Limb (tissue), 2 donors: Measurements from ENCODE around the gene NKTR.

Source experiments
- DNase-seq, 2 donors: peaks; one replicate each; pipeline ENCODE4 v3.0.0-alpha.2; 2016; ENCODE audit errors: extremely low spot score in 2 of 2

Gene NKTR

GRCh38 chr3:42681361-42682038 lies 81.0 kb downstream of the NKTR start:
- no peak for DNase-seq

- peak in 1 of 2 donors; percentile 9 for DNase-seq
Observed at GRCh38 chr3:42682301-42683070, 82.0 kb downstream of the NKTR start.

GRCh38 chr3:42683875-42684598 lies 83.6 kb downstream of the NKTR start:
- DNase-seq: peak in 1 of 2 donors; percentile 51

GRCh38 chr3:42684632-42685362 lies 84.3 kb downstream of the NKTR start:
- no peak for DNase-seq

- DNase-seq: no peak
Observed at GRCh38 chr3:42685363-42685881, 84.9 kb downstream of the NKTR start, which contains the start of gene KLHL40. Gene KLHL40, plus strand, starts transcription at chr3:42685537. Its CDS starts 82 bp downstream, at chr3:42685619.

- no peak for DNase-seq
Observed at GRCh38 chr3:42685891-42686820, 85.7 kb downstream of the NKTR start.

GRCh38 chr3:42686832-42687650 lies 86.6 kb downstream of the NKTR start:
- DNase-seq: no peak

GRCh38 chr3:42688016-42688415 lies 87.5 kb downstream of the NKTR start:
- DNase-seq: no peak

GRCh38 chr3:42688487-42689420 lies 88.3 kb downstream of the NKTR start:
- no peak for DNase-seq

GRCh38 chr3:42689421-42690014 lies 89.0 kb downstream of the NKTR start:
- no peak for DNase-seq

- DNase-seq: no peak
Observed at GRCh38 chr3:42690191-42690590, 89.7 kb downstream of the NKTR start.

GRCh38 chr3:42690766-42691680 lies 90.5 kb downstream of the NKTR start:
- no peak for DNase-seq

GRCh38 chr3:42691816-42692666 lies 91.6 kb downstream of the NKTR start:
- peak in 1 of 2 donors; percentile 5 for DNase-seq

- peak in 1 of 2 donors; percentile 9 for DNase-seq
Observed at GRCh38 chr3:42692667-42693529, 92.4 kb downstream of the NKTR start.

GRCh38 chr3:42693530-42693930 lies 93.0 kb downstream of the NKTR start:
- peak in 1 of 2 donors; percentile 9 for DNase-seq
